Effector memory CD4-positive, alpha-beta T cell (primary cell): ENCODE results near the gene LMOD1.

Experiments used
- DNase-seq, 3 donors: peaks; one replicate each; pipeline ENCODE4 v3.0.0-alpha.2; 2020
- H3K27ac ChIP-seq: 2 replicates; pipeline ENCODE4 v1.7.0; 2013; ENCODE audit warnings: mild to moderate bottlenecking, low read length, moderate library complexity; ENCODE audit not compliant: insufficient read depth, poor library complexity, severe bottlenecking
- H3K27me3 ChIP-seq: replicated peaks from 2 replicates; pipeline ENCODE4 v1.7.0; 2013; ENCODE audit warnings: mild to moderate bottlenecking, low read length; ENCODE audit not compliant: insufficient read depth, control insufficient read depth, poor library complexity, severe bottlenecking
- H3K36me3 ChIP-seq: 2 replicates; pipeline ENCODE4 v1.7.0; 2013; ENCODE audit warnings: mild to moderate bottlenecking, low read length, moderate library complexity; ENCODE audit not compliant: control insufficient read depth, insufficient read depth
- H3K4me1 ChIP-seq: 2 replicates; pipeline ENCODE4 v1.7.0; 2013; ENCODE audit warnings: low read length, mild to moderate bottlenecking; ENCODE audit not compliant: control insufficient read depth, insufficient read depth, poor library complexity, severe bottlenecking
- H3K4me3 ChIP-seq: 2 replicates; pipeline ENCODE4 v1.7.0; 2013; ENCODE audit warnings: low read length, low read depth, mild to moderate bottlenecking; ENCODE audit not compliant: insufficient read depth, poor library complexity, severe bottlenecking
- H3K9me3 ChIP-seq: 2 replicates; pipeline ENCODE4 v1.7.0; 2013; ENCODE audit warnings: mild to moderate bottlenecking, low read length, moderate library complexity; ENCODE audit not compliant: control insufficient read depth

Gene LMOD1

GRCh38 chr1:201918343-201918742 lies 28.0 kb downstream of the LMOD1 start:
- Histone ChIP-seq H3K4me3 (no peak overlapping the region), H3K4me1 (no peaks in the 10 kb centered on the region), H3K27me3 (no peaks in the 10 kb centered on the region), H3K27ac (no peak overlapping the region), H3K36me3 (no peaks in the 10 kb centered on the region), H3K9me3 (no peaks in the 10 kb centered on the region)
- DNase-seq: no peak

GRCh38 chr1:201917362-201918033 lies 28.9 kb downstream of the LMOD1 start:
- H3K4me3 ChIP-seq: no peak overlapping the region
- H3K36me3 ChIP-seq: no peaks in the 10 kb centered on the region
- H3K27ac ChIP-seq: no peak overlapping the region
- H3K9me3 ChIP-seq: no peaks in the 10 kb centered on the region
- no peaks in the 10 kb centered on the region for H3K27me3 ChIP-seq
- DNase-seq: no peak
- H3K4me1 ChIP-seq: no peaks in the 10 kb centered on the region

- no peaks in the 10 kb centered on the region for H3K4me1 ChIP-seq
These were observed 29.6 kb downstream of the LMOD1 start for GRCh38 chr1:201916649-201917249.

DNA sequence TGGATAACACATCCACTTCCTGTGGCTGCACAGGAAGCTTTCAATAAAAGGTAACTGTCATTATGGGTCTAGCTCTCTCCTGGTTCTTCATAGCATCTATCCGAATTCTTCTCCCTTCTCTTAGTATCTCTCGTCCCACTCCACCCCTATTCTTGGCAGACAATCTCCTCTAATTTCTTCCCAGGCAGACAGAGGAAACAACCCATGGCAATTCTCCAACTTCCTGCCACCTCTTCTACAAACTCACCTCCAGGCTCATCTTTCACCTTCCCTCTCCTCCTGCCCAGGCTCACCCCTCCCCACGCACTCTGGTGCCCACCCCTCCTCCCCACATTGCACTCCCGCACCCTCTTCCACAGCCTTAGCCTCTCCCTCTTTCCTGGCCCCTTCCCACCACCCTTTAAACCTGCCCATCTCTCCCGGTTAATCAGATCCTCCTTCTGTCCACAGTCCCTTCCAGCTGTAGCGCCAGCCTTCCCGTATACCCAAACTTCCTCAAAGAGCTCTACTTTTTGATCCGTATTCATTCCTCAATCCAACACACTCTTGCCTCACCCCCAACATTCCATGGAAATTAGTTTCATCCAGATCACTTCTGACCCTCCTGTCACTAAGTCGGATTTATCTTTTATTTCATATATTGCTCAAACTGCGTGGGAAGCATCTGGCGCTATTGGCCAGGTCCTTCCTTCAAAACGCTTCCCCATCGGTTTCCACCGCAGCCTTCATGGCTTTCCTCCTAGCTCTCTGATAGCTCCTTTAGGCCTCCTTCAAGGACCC lies 31.7 kb downstream of the LMOD1 start:
- DNase-seq: no peak

More at GRCh38 chr1:201916649-201917249, 29.6 kb downstream of the LMOD1 start:
- Histone ChIP-seq H3K9me3 (no peaks in the 10 kb centered on the region), H3K4me3 (no peak overlapping the region), H3K27me3 (no peaks in the 10 kb centered on the region), H3K27ac (no peak overlapping the region), H3K36me3 (no peaks in the 10 kb centered on the region)
- no peak for DNase-seq

GRCh38 chr1:201912832-201913231 lies 33.5 kb downstream of the LMOD1 start:
- no peaks in the 10 kb centered on the region for H3K27me3 ChIP-seq
- no peak overlapping the region for H3K4me3 ChIP-seq
- no peaks in the 10 kb centered on the region for H3K4me1 ChIP-seq
- H3K9me3 ChIP-seq: no peaks in the 10 kb centered on the region
- no peak overlapping the region for H3K27ac ChIP-seq
- DNase-seq: no peak
- no peaks in the 10 kb centered on the region for H3K36me3 ChIP-seq

More for the DNA sequence above, 31.7 kb downstream of the LMOD1 start:
- no peaks in the 10 kb centered on the region for H3K4me1 ChIP-seq
- H3K27ac ChIP-seq: no peak overlapping the region
- H3K9me3 ChIP-seq: no peaks in the 10 kb centered on the region
- no peaks in the 10 kb centered on the region for H3K36me3 ChIP-seq
- H3K4me3 ChIP-seq: no peak overlapping the region
- no peaks in the 10 kb centered on the region for H3K27me3 ChIP-seq

- no peaks in the 10 kb centered on the region for H3K4me1 ChIP-seq
- H3K27me3 ChIP-seq: no peaks in the 10 kb centered on the region
- H3K27ac ChIP-seq: no peak overlapping the region
- H3K4me3 ChIP-seq: no peak overlapping the region
- no peaks in the 10 kb centered on the region for H3K36me3 ChIP-seq
- no peak for DNase-seq
- H3K9me3 ChIP-seq: no peaks in the 10 kb centered on the region
These were observed 34.3 kb downstream of the LMOD1 start for GRCh38 chr1:201911826-201912571.

DNA sequence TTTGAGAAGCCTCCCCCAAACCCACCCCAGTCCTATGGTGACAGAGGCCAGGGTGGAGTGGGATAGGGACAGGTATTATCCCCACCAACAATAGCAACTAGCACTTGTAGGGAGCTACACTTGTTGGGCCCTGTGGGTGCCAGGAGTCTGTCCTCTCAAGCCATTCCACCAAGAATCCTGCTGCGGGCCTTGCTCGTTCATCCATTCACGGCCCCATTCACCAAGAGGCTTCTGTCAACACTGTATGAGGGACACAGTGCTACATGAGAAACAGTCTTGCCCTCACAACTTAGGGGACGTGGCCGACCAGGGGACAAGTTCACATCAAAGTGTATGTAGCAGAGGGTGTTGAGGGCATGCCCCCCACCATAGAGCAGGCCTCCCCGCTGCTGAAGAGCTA lies 38.7 kb downstream of the LMOD1 start:
- Histone ChIP-seq H3K27me3 (no peaks in the 10 kb centered on the region), H3K4me3 (no peak overlapping the region), H3K9me3 (no peaks in the 10 kb centered on the region), H3K36me3 (no peaks in the 10 kb centered on the region), H3K27ac (no peak overlapping the region), H3K4me1 (no peaks in the 10 kb centered on the region)
- DNase-seq: no peak

DNA sequence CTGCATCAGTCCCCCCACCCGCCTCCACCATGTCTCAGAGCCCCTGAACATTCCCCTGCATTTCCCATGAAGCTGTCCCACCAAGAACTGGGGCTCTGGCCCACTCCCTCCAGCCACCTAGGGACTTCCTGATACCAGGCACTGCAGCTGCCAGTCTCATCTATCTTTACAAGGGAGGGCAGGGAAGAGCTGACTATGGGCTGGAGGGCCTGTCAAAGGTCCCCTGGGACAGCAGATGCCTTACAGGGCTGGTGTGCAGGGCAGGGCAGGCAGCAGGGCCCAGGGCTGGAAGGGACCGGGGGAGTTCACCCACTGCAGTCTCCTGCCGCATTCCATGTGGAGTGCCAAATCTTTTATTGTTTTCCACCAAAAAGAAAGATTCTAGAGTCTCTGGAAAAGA lies 40.0 kb downstream of the LMOD1 start:
- H3K4me1 ChIP-seq: no peaks in the 10 kb centered on the region
- no peaks in the 10 kb centered on the region for H3K27me3 ChIP-seq
- H3K4me3 ChIP-seq: no peak overlapping the region
- DNase-seq: no peak
- no peak overlapping the region for H3K27ac ChIP-seq
- H3K9me3 ChIP-seq: no peaks in the 10 kb centered on the region
- H3K36me3 ChIP-seq: no peaks in the 10 kb centered on the region

DNA sequence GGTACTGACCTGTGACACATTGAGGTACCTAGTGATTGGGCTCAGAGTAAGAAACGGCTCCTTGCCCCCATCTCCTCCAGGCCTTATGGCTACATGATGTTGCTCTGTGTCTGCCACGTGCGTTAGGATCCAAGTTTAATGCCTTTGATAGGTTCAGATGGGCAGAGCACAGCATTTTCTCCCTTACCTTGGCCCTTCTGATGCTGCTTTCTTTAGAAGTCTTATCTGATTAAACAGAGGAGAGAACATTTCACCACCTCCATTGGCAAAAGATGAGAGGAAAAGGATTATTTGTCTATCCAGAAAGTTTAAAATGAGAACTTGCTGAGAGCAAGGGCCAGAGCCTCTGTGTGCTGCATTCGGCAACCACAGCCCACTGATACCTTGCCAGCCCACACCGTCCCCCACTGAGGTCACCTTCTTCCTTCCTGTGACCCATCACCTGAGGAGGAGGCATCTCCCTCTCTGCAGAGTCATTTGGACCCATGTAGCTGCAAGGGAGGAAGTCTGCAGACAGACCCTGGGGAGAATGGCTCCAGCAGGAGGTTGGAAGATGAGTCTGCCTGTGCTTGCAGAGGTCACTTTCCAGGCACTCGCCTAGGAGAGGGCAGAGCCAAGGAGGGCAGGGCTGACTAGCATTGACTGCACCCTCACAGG lies 41.0 kb downstream of the LMOD1 start:
- DNase-seq: no peak
- Histone ChIP-seq H3K27ac (no peak overlapping the region), H3K27me3 (no peaks in the 10 kb centered on the region), H3K36me3 (no peaks in the 10 kb centered on the region), H3K9me3 (no peaks in the 10 kb centered on the region), H3K4me1 (no peaks in the 10 kb centered on the region), H3K4me3 (no peak overlapping the region)
